ENCODE results near the gene USP22. TPM values are rescaled to one million over a fixed set of nuclear protein-coding genes. Genes with fewer than 3 reads are reported as not detected.

The USP22 gene
- polyA plus RNA-seq, 1 donor = 103 TPM

GRCh38 chr17:20989481-20989880, 53.3 kb downstream of the USP22 start:
- no peak overlapping the region for H3K27ac ChIP-seq (ENCODE audit: low read length)
- DNase-seq = no peak
- no peaks in the 10 kb centered on the region for H3K36me3 ChIP-seq (ENCODE audit: control insufficient read depth, insufficient read depth, low read length)
- H3K4me3 ChIP-seq (ENCODE audit: low read length) = no peak overlapping the region
- no peaks in the 10 kb centered on the region for H3K4me1 ChIP-seq (ENCODE audit: control insufficient read depth, insufficient read depth, low read length)
- no peaks in the 10 kb centered on the region for H3K27me3 ChIP-seq (ENCODE audit: control insufficient read depth, insufficient read depth, low read length)
- no CpG with 5 or more reads among the region's 7 CpGs for WGBS (ENCODE audit: insufficient coverage, low lambda C conversion rate)
- H3K9me3 ChIP-seq (ENCODE audit: control insufficient read depth, low read depth, low read length) = peaks cover 5% of the 10 kb centered on the region

GRCh38 chr17:20988896-20989295, 53.9 kb downstream of the USP22 start:
- no peak for DNase-seq
- WGBS (ENCODE audit: insufficient coverage, low lambda C conversion rate) = no CpG with 5 or more reads among the region's 3 CpGs
- Histone ChIP-seq H3K4me1 (ENCODE audit: control insufficient read depth, insufficient read depth, low read length) (no peaks in the 10 kb centered on the region), H3K36me3 (ENCODE audit: control insufficient read depth, insufficient read depth, low read length) (no peaks in the 10 kb centered on the region), H3K27me3 (ENCODE audit: control insufficient read depth, insufficient read depth, low read length) (no peaks in the 10 kb centered on the region), H3K4me3 (ENCODE audit: low read length) (no peak overlapping the region), H3K27ac (ENCODE audit: low read length) (no peak overlapping the region), H3K9me3 (ENCODE audit: control insufficient read depth, low read depth, low read length) (no peaks in the 10 kb centered on the region)

- WGBS (ENCODE audit: insufficient coverage, low lambda C conversion rate) = no CpG with 5 or more reads among the region's 11 CpGs
- Histone ChIP-seq H3K36me3 (ENCODE audit: control insufficient read depth, insufficient read depth, low read length) (no peaks in the 10 kb centered on the region), H3K9me3 (ENCODE audit: control insufficient read depth, low read depth, low read length) (no peaks in the 10 kb centered on the region), H3K4me1 (ENCODE audit: control insufficient read depth, insufficient read depth, low read length) (no peaks in the 10 kb centered on the region), H3K27ac (ENCODE audit: low read length) (no peak overlapping the region), H3K4me3 (ENCODE audit: low read length) (no peak overlapping the region), H3K27me3 (ENCODE audit: control insufficient read depth, insufficient read depth, low read length) (no peaks in the 10 kb centered on the region)
- no peak for DNase-seq
Observed at GRCh38 chr17:20988001-20988636, 54.7 kb downstream of the USP22 start.

DNA sequence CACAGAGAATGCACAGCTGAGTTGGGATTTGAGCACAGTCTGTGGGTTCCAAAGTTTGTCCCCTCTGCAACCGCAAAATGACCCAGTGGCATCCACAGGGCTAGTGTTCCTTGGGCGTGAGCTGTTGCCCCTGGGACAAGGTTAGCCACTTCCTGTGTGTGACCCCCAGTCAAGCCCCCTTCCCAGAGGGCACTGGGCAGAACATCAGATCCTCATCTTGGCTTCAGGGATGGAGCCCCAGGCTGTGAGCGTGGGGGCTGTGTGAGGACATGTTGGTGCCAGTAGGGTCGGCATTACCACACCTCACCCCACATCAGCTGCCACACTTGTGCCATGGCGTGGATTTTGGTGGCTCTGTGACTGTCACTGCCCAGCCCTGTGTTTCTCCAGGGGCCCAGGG, 55.3 kb downstream of the USP22 start:
- no peaks in the 10 kb centered on the region for H3K4me1 ChIP-seq (ENCODE audit: control insufficient read depth, insufficient read depth, low read length)
- H3K9me3 ChIP-seq (ENCODE audit: control insufficient read depth, low read depth, low read length) = no peaks in the 10 kb centered on the region
- H3K36me3 ChIP-seq (ENCODE audit: control insufficient read depth, insufficient read depth, low read length) = no peaks in the 10 kb centered on the region
- no peaks in the 10 kb centered on the region for H3K27me3 ChIP-seq (ENCODE audit: control insufficient read depth, insufficient read depth, low read length)
- no peak overlapping the region for H3K27ac ChIP-seq (ENCODE audit: low read length)
- H3K4me3 ChIP-seq (ENCODE audit: low read length) = no peak overlapping the region
- no CpG with 5 or more reads among the region's 5 CpGs for WGBS (ENCODE audit: insufficient coverage, low lambda C conversion rate)
- DNase-seq = no peak

DNA sequence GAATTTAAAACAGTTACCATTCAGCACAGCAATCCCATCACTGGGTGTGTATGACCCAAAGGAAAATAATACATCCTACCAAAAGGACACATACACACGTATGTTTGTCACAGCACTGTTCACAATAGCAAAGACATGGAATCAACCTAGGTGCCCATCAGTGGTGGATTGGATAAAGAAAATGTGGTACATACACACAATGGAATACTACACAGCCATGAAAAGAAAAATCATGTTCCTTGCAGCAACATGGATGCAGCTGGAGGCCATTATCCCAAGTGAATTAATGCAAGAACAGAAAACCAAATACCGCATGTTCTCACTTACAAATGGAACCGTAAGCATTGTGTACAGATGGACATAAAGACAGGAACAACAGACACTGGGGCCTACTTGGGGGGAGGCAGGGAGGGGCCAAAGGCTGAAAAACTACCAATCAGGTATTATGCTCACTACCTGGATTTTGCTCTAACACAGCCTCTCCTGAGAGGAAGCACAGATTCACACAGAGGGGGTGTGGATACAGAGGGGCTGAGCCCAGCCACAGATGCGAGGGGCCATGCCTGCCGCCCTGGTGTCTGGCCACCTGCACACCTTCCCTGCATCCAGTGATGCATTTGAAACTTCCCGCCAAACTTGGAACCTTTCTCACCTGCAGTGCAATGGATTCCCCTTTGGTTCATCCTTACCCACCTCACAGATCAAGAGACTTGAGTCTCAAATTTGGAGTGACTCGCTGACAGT, 55.9 kb downstream of the USP22 start:
- Histone ChIP-seq H3K4me1 (ENCODE audit: control insufficient read depth, insufficient read depth, low read length) (no peaks in the 10 kb centered on the region), H3K36me3 (ENCODE audit: control insufficient read depth, insufficient read depth, low read length) (no peaks in the 10 kb centered on the region), H3K27ac (ENCODE audit: low read length) (no peak overlapping the region), H3K4me3 (ENCODE audit: low read length) (no peak overlapping the region), H3K27me3 (ENCODE audit: control insufficient read depth, insufficient read depth, low read length) (no peaks in the 10 kb centered on the region), H3K9me3 (ENCODE audit: control insufficient read depth, low read depth, low read length) (no peaks in the 10 kb centered on the region)
- DNase-seq = no peak
- WGBS (ENCODE audit: insufficient coverage, low lambda C conversion rate) = no CpG with 5 or more reads among the region's 7 CpGs

- Histone ChIP-seq H3K27ac (ENCODE audit: low read length) (no peak overlapping the region), H3K4me1 (ENCODE audit: control insufficient read depth, insufficient read depth, low read length) (peaks cover 3% of the 10 kb centered on the region), H3K27me3 (ENCODE audit: control insufficient read depth, insufficient read depth, low read length) (no peaks in the 10 kb centered on the region), H3K9me3 (ENCODE audit: control insufficient read depth, low read depth, low read length) (no peaks in the 10 kb centered on the region), H3K4me3 (ENCODE audit: low read length) (no peak overlapping the region), H3K36me3 (ENCODE audit: control insufficient read depth, insufficient read depth, low read length) (no peaks in the 10 kb centered on the region)
- no peak for DNase-seq
- WGBS (ENCODE audit: insufficient coverage, low lambda C conversion rate) = no CpG with 5 or more reads among the region's 3 CpGs
Observed at GRCh38 chr17:20983359-20983637, 59.5 kb downstream of the USP22 start.

GRCh38 chr17:20982589-20983358, 60.0 kb downstream of the USP22 start:
- H3K36me3 ChIP-seq (ENCODE audit: control insufficient read depth, insufficient read depth, low read length) = no peaks in the 10 kb centered on the region
- no peak overlapping the region for H3K4me3 ChIP-seq (ENCODE audit: low read length)
- H3K4me1 ChIP-seq (ENCODE audit: control insufficient read depth, insufficient read depth, low read length) = peaks cover 3% of the 10 kb centered on the region
- WGBS (ENCODE audit: insufficient coverage, low lambda C conversion rate) = no CpG with 5 or more reads among the region's 17 CpGs
- H3K27me3 ChIP-seq (ENCODE audit: control insufficient read depth, insufficient read depth, low read length) = no peaks in the 10 kb centered on the region
- no peak for DNase-seq
- no peaks in the 10 kb centered on the region for H3K9me3 ChIP-seq (ENCODE audit: control insufficient read depth, low read depth, low read length)
- no peak overlapping the region for H3K27ac ChIP-seq (ENCODE audit: low read length)

GRCh38 chr17:20981046-20981920, 61.5 kb downstream of the USP22 start:
- Histone ChIP-seq H3K36me3 (ENCODE audit: control insufficient read depth, insufficient read depth, low read length) (no peaks in the 10 kb centered on the region), H3K27ac (ENCODE audit: low read length) (no peak overlapping the region), H3K4me3 (ENCODE audit: low read length) (no peak overlapping the region), H3K9me3 (ENCODE audit: control insufficient read depth, low read depth, low read length) (no peaks in the 10 kb centered on the region), H3K4me1 (ENCODE audit: control insufficient read depth, insufficient read depth, low read length) (peaks cover 3% of the 10 kb centered on the region), H3K27me3 (ENCODE audit: control insufficient read depth, insufficient read depth, low read length) (no peaks in the 10 kb centered on the region)
- no CpG with 5 or more reads among the region's 14 CpGs for WGBS (ENCODE audit: insufficient coverage, low lambda C conversion rate)
- no peak for DNase-seq

- Histone ChIP-seq H3K4me1 (ENCODE audit: control insufficient read depth, insufficient read depth, low read length) (peaks cover 3% of the 10 kb centered on the region), H3K36me3 (ENCODE audit: control insufficient read depth, insufficient read depth, low read length) (no peaks in the 10 kb centered on the region), H3K9me3 (ENCODE audit: control insufficient read depth, low read depth, low read length) (no peaks in the 10 kb centered on the region), H3K27ac (ENCODE audit: low read length) (no peak overlapping the region), H3K27me3 (ENCODE audit: control insufficient read depth, insufficient read depth, low read length) (no peaks in the 10 kb centered on the region), H3K4me3 (ENCODE audit: low read length) (no peak overlapping the region)
- 67% methylated on average over 1 of the region's 3 CpGs for WGBS (ENCODE audit: insufficient coverage, low lambda C conversion rate)
- DNase-seq = no peak
Observed at GRCh38 chr17:20979792-20980083, 63.1 kb downstream of the USP22 start.
